BJ (cell line): ENCODE measurements around the gene CER1. TPM values are rescaled to one million over a fixed set of nuclear protein-coding genes. Genes with fewer than 3 reads are reported as not detected.

ENCODE experiments used
- CTCF ChIA-PET: fragments of 350-600 bp; formaldehyde crosslinking; extraction: SDS; loops from one replicate; lab custom pipeline; 2021; ENCODE audit warnings: antibody characterized with exemption, inconsistent platforms; lab: Yijun Ruan, JAX
- POLR2A ChIA-PET: fragments of 300-600 bp; sonication (Branson Sonifier 250); formaldehyde crosslinking; extraction: SDS; loops from one replicate; lab custom pipeline; 2021; ENCODE audit warnings: antibody characterized with exemption; lab: Charles Lee
- DNase-seq: peaks from one replicate; pipeline ENCODE4 v3.0.0-alpha.2; 2011; ENCODE audit warnings: low read depth
- H3K27me3 ChIP-seq: 2 replicates; pipeline ENCODE4 v1.6.0; 2011; ENCODE audit warnings: low read length; ENCODE audit not compliant: control insufficient read depth, insufficient read depth
- H3K36me3 ChIP-seq: 2 replicates; pipeline ENCODE4 v1.5.1; 2011; ENCODE audit warnings: low read length; ENCODE audit not compliant: control insufficient read depth, insufficient read depth
- H3K4me3 ChIP-seq: 2 replicates; pipeline ENCODE4 v1.5.1; 2011; ENCODE audit warnings: low read depth, mild to moderate bottlenecking, control low read depth, low read length
- polyA minus RNA-seq: library from RNA; depleted of rRNA, polyadenylated mRNA; stranded (reverse); fragments of >200 nt; gene quantifications from 2 replicates; pipeline ENCODE4 v1.2.3, GENCODE V29; 2011; rRNA and poly(A)+ RNA removed
- polyA plus RNA-seq: library from polyadenylated mRNA; depleted of rRNA; stranded (reverse); fragments of >200 nt; gene quantifications from 2 replicates; pipeline ENCODE4 v1.2.3, GENCODE V29; 2011; rRNA removed
- TF ChIP-seq, protein P1 (sequence below): IDR thresholded peaks from 2 replicates; pipeline ENCODE4 v1.5.1; 2011; ENCODE audit warnings: low read depth, mild to moderate bottlenecking, control low read depth, inconsistent platforms, low read length, moderate library complexity; ENCODE audit not compliant: insufficient read depth

The CER1 gene
- not detected in 2 replicates for polyA plus RNA-seq
- not detected in 2 replicates for polyA minus RNA-seq

DNA sequence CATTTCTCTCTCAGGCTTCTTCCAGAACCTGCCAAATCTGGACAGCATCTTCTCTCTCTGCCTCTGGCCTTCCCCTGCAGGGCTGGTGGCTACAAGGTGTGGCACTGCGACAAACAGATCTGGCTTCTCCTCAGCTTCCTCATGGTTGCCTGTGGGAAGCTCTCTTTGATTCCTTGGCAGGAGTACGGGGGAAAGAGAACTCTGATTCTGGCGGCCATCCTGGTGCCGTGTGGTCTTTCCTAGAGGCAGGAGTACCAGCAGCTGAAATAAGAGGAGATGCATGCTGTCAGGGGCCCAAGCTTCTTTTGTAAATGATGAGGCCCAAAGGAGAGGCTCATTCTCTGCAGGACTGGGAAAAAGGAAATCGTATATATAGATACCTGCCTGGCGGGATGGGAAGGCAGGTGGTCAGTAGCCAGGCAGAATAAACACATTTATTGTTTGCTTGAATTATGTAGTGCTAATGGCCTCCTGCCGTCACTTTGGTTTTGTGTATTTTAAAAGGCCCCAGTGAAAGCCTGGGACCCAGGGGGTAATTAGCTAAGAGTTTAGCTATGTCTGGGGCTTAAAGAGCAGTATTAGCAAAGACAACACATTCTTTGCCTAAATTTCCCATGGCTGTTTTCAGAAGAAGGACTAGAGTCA, at the start of gene CER1:
Gene CER1 (minus strand): TSS at position 343 of the 645 bp plus-strand sequence. CDS start 61 bp downstream, at position 282.
- Histone ChIP-seq H3K4me3 (no peak within 1 kb of the TSS), H3K36me3 (no peaks in the 10 kb centered on the region), H3K27me3 (no peaks in the 10 kb centered on the region)
- CTCF ChIA-PET, result no interaction called here
- TF ChIP-seq, protein P1, sequence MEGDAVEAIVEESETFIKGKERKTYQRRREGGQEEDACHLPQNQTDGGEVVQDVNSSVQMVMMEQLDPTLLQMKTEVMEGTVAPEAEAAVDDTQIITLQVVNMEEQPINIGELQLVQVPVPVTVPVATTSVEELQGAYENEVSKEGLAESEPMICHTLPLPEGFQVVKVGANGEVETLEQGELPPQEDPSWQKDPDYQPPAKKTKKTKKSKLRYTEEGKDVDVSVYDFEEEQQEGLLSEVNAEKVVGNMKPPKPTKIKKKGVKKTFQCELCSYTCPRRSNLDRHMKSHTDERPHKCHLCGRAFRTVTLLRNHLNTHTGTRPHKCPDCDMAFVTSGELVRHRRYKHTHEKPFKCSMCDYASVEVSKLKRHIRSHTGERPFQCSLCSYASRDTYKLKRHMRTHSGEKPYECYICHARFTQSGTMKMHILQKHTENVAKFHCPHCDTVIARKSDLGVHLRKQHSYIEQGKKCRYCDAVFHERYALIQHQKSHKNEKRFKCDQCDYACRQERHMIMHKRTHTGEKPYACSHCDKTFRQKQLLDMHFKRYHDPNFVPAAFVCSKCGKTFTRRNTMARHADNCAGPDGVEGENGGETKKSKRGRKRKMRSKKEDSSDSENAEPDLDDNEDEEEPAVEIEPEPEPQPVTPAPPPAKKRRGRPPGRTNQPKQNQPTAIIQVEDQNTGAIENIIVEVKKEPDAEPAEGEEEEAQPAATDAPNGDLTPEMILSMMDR, result no peak
- no peak for DNase-seq
- POLR2A ChIA-PET, result no interaction called here

DNA sequence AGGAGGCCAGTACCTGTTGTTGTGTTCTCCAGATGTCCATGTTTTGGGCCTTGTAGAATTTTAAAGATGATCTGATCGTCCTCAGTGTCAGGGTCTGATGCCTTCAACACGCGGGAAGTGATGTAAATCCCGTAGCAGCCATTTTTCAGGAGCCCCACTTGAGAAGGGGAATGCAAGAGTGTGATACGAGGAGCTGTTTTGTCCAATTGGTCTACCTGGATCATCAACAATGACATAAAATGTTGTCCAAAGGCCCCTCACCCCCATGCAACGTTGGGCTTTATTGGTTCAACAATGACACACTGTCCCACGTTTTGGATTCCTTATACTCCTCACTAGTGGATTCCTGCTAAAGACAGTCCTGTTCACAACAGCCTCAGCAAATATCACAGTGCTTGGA, 48.1 kb upstream of the CER1 start:
- TF ChIP-seq, protein P1, result no peak
- ChIA-PET POLR2A (no interaction called here), CTCF (interaction anchor here (2.3 kb wide), 1 partner anchor 305 kb away, joined by 9 read pairs; no protein-coding TSS in a partner anchor)
- Histone ChIP-seq H3K36me3 (no peaks in the 10 kb centered on the region), H3K27me3 (no peaks in the 10 kb centered on the region), H3K4me3 (no peak overlapping the region)
- no peak for DNase-seq

DNA sequence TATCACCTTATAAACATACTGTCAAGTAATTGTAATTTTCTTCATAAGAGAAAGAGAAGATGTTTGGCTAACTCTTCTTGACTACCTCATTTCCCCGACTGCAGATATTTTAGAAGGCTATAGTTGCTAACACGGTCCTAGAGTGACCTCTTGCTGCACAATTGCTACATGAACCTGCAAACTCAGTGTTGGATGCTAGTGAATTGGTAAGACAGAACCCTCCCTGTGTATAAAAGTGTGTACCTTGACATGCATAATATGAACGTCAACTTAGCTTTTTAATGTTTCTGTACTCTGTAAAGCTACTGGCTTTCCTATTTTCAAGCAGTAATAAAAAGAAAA, 46.7 kb upstream of the CER1 start:
- DNase-seq, result no peak
- TF ChIP-seq, protein P1, result no peak
- H3K27me3 ChIP-seq, result no peaks in the 10 kb centered on the region
- H3K4me3 ChIP-seq, result no peak overlapping the region
- CTCF ChIA-PET, result interaction anchor here (0.7 to 2.3 kb wide), 13 partner anchors 12 to 329 kb away, joined by 3 to 9 read pairs (median 4); no protein-coding TSS in a partner anchor
- H3K36me3 ChIP-seq, result no peaks in the 10 kb centered on the region
- POLR2A ChIA-PET, result no interaction called here

DNA sequence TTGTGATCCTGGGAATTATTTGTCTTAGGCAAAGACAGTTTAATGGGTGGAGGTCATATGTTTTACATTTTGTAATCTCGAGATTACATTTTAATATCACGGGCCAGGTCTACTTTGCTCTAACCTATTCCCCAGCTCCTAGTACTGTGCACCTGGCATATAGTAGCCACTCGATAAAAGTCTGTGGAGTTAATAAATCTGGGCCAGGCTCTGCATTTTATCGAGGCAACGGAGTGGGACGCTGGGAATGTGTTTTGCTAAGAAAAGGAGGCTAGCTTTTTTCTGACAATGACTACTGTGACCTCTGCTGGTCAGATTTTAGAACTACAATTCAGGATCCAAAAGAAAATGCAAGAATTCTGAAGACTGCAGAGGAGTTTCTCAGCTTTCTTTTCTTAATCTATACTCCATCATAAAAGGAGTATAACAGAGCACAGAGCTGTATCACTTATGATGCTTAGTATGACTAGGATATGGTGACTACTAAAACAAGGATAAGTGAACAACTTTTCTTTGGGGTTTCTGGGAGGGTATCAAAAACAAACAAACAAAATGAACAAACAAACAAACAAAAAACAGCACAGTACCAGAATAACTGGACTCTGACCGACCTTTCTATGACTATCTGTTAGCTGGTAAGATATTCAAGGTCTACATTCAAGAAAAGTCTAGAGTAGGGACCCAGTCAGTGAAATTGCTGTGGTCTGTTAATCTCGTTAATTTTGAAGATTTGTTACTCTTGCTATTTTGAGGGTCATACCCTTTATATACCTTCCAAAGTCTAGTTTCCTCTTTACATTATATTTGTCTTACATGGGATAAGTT, 46.1 kb upstream of the CER1 start:
- peak; percentile 4 for DNase-seq
- ChIA-PET POLR2A (no interaction called here), CTCF (interaction anchor here (0.7 to 2.3 kb wide), 18 partner anchors 10 to 1734 kb away, joined by 3 to 9 read pairs (median 4); no protein-coding TSS in a partner anchor)
- H3K36me3 ChIP-seq, result no peaks in the 10 kb centered on the region
- no peaks in the 10 kb centered on the region for H3K27me3 ChIP-seq
- no peak overlapping the region for H3K4me3 ChIP-seq
- TF ChIP-seq, protein P1, result peak; percentile 67

- ChIA-PET POLR2A (no interaction called here), CTCF (interaction anchor here (0.7 to 2.6 kb wide), 6 partner anchors 9 to 150 kb away, joined by 3 to 12 read pairs (median 4); no protein-coding TSS in a partner anchor)
- DNase-seq, result no peak
Measured at GRCh38 chr9:14766299-14766698, 43.8 kb upstream of the CER1 start.

More at GRCh38 chr9:14766299-14766698, 43.8 kb upstream of the CER1 start:
- no peaks in the 10 kb centered on the region for H3K36me3 ChIP-seq
- no peak overlapping the region for H3K4me3 ChIP-seq
- TF ChIP-seq, protein P1, result no peak
- no peaks in the 10 kb centered on the region for H3K27me3 ChIP-seq
